ENCODE results near the gene C11orf16. TPM values are rescaled to one million over a fixed set of nuclear protein-coding genes. Genes with fewer than 3 reads are reported as not detected.
"Not testable (repeated sequence)": the region's sequence is repeated elsewhere in the genome, so short reads cannot be mapped to it uniquely, and the experiment has no call there.

C11orf16 gene
- total RNA-seq, 1 donor from 2014 or later: not detected

DNA sequence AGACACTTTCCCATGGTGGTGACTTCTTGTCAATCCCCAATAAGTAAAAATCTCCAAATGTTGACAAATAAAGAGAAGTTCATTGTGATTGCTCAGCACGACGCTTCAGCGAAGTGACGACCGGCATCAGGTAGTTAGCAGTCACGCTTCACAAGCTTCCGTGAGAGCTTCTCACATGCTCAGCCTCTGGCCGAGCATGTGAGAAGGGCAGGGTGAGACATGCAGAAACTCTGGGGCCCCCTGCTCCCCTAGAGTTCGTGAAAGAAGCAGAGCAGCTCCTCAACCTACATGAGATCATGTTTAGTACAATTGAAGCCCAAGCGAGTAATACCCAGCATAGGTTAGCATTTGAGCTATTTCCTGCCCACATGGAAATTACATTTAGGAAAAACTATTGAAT is 4.4 kb upstream of the C11orf16 start:
- no peak overlapping the region for H3K27ac Mint-ChIP-seq (ENCODE audit: unreplicated experiment)
- TF ChIP-seq, protein P1, sequence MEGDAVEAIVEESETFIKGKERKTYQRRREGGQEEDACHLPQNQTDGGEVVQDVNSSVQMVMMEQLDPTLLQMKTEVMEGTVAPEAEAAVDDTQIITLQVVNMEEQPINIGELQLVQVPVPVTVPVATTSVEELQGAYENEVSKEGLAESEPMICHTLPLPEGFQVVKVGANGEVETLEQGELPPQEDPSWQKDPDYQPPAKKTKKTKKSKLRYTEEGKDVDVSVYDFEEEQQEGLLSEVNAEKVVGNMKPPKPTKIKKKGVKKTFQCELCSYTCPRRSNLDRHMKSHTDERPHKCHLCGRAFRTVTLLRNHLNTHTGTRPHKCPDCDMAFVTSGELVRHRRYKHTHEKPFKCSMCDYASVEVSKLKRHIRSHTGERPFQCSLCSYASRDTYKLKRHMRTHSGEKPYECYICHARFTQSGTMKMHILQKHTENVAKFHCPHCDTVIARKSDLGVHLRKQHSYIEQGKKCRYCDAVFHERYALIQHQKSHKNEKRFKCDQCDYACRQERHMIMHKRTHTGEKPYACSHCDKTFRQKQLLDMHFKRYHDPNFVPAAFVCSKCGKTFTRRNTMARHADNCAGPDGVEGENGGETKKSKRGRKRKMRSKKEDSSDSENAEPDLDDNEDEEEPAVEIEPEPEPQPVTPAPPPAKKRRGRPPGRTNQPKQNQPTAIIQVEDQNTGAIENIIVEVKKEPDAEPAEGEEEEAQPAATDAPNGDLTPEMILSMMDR (IDR thresholded peaks at IDR 0.05; ENCODE audit: unreplicated experiment): no peak

DNA sequence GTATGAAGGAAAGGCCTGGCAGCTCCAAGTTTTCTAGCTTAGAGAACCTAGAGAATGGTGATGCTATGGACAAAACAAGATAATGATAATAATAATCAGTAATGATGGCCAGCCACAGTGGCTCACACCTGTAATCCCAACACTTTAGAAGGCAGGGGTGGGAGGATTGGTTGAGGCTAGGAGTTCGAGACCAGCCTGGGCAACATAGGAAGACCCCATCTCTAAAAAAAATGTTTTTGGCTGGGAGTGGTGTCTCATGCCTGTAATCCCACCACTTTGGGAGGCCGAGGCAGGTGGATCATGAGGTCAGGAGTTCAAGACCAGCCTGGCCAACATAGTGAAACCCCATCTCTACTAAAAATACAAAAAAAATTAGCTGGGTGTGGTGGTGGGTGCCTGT is 3.0 kb upstream of the C11orf16 start:
- not testable (repeated sequence) for H3K4me3 Mint-ChIP-seq (ENCODE audit: unreplicated experiment); H3K9me3 Mint-ChIP-seq (ENCODE audit: unreplicated experiment); H3K27ac Mint-ChIP-seq (ENCODE audit: unreplicated experiment); H3K36me3 Mint-ChIP-seq (ENCODE audit: low read depth, unreplicated experiment); DNase-seq (ENCODE audit: low spot score); H3K27me3 Mint-ChIP-seq (ENCODE audit: unreplicated experiment)
- peaks cover 10% of the 10 kb centered on the region for H3K4me1 Mint-ChIP-seq (ENCODE audit: unreplicated experiment)

More for the DNA sequence above, 4.4 kb upstream of the C11orf16 start:
- Mint-ChIP-seq H3K9me3 (ENCODE audit: unreplicated experiment) (no peaks in the 10 kb centered on the region), H3K36me3 (ENCODE audit: low read depth, unreplicated experiment) (no peaks in the 10 kb centered on the region), H3K27me3 (ENCODE audit: unreplicated experiment) (no peaks in the 10 kb centered on the region), H3K4me3 (ENCODE audit: unreplicated experiment) (no peak overlapping the region), H3K4me1 (ENCODE audit: unreplicated experiment) (peaks cover 19% of the 10 kb centered on the region)
- DNase-seq (ENCODE audit: low spot score): no peak

DNA sequence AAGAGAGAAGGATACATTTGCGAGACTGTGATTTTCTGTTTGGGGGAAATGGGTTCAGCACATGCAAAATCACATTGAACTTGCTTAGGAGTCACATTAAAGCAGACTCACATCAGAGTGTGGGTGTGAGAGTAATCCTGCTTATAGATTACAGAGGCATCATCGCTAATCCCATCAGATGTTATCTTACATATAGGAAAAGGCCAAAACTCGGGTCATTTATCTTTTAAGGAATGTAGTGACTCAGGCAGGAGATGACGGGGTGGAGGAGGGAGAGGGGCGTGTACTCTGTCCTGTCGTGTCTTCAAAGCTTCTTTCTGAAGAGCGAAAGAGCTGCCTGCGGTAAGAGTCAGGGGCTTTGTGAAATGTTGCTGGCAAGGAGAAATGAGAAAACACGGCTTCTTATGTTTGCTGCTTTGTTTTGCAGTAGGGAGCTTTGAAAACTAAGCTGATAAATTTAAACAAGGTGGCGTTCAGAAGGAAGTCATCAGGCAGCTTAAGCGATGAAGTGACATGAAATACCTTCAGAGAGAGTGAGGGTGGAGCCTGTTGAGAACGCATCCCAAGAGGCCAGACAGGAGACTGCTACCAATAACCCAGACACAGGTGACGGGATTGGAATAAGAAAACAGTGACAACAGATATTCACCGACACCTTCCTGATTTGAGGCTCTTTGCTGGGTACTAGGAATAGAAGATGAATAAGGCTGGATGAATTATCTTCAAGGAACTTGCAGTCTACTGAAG is 2.2 kb upstream of the C11orf16 start:
- Mint-ChIP-seq H3K27ac (ENCODE audit: unreplicated experiment) (no peak overlapping the region), H3K4me3 (ENCODE audit: unreplicated experiment) (no peak overlapping the region)
- no peak for DNase-seq (ENCODE audit: low spot score)

DNA sequence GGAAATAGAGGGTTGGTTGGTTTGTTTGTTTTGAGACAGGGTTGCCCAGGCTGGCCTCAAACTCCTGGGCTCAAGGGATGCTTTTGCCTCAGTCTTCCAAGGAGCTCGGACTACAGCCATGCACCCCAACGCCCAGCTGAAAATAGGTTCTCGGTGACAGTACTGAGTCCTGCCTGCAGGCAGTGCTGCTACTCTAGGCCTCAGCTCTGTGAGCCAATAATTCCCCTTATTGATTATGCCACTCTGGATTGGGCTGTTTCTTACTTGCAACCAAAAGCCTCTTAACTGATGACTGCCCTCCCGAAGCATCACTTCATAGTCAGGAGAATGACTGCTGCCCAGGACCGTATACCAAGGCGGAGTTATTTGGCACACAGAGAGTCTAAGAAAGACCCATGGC is 1.2 kb upstream of the C11orf16 start:
- Mint-ChIP-seq H3K27ac (ENCODE audit: unreplicated experiment) (no peak overlapping the region), H3K4me3 (ENCODE audit: unreplicated experiment) (no peak overlapping the region), H3K36me3 (ENCODE audit: low read depth, unreplicated experiment) (no peaks in the 10 kb centered on the region), H3K9me3 (ENCODE audit: unreplicated experiment) (no peaks in the 10 kb centered on the region), H3K4me1 (ENCODE audit: unreplicated experiment) (peaks cover 10% of the 10 kb centered on the region), H3K27me3 (ENCODE audit: unreplicated experiment) (peaks cover 1% of the 10 kb centered on the region)
- peak; percentile 18 for DNase-seq (ENCODE audit: low spot score)
- TF ChIP-seq, protein P1 (IDR thresholded peaks at IDR 0.05; ENCODE audit: unreplicated experiment): no peak

More for the DNA sequence above, 2.2 kb upstream of the C11orf16 start:
- no peaks in the 10 kb centered on the region for H3K9me3 Mint-ChIP-seq (ENCODE audit: unreplicated experiment)
- no peaks in the 10 kb centered on the region for H3K36me3 Mint-ChIP-seq (ENCODE audit: low read depth, unreplicated experiment)
- peaks cover 10% of the 10 kb centered on the region for H3K4me1 Mint-ChIP-seq (ENCODE audit: unreplicated experiment)
- TF ChIP-seq, protein P1 (IDR thresholded peaks at IDR 0.05; ENCODE audit: unreplicated experiment): no peak
- no peaks in the 10 kb centered on the region for H3K27me3 Mint-ChIP-seq (ENCODE audit: unreplicated experiment)

DNA sequence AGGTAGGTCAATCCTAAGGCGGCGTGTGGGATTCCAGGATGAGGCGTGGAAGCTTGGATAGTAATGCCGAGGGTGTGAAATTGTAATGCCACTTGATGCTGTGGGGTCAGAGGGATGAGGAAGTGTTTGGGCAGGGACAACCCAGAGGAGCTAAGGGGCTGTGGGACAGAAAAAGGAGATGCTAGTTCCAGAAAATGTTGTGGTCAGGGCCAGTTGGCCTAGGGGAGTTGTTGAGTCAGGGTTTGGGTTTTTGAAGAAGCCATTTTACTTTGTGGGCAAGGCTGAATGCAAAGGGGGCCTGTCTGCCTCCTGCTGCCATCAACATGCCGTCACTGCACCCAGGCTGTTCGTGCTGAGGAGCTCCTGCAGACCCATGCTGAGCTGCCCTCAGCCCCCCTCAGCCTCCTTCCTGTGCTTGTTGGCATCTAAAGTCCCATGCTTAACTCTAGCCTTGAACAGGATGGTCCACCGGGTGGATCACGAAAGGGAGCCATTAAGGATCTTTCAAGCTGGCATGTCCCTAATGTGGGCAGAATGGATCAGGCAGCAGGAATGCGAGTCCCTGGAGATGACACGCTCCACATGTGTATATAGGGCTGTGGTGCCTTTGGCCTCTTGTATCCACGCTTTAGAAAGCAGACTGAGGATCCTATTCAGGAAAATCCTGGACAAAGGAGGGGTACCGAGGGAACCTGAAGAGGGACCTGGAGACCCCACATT is 2.1 kb downstream of the C11orf16 start:
- H3K4me1 Mint-ChIP-seq (ENCODE audit: unreplicated experiment): peaks cover 15% of the 10 kb centered on the region
- no peaks in the 10 kb centered on the region for H3K9me3 Mint-ChIP-seq (ENCODE audit: unreplicated experiment)
- no peak overlapping the region for H3K4me3 Mint-ChIP-seq (ENCODE audit: unreplicated experiment)
- H3K36me3 Mint-ChIP-seq (ENCODE audit: low read depth, unreplicated experiment): no peaks in the 10 kb centered on the region
- H3K27me3 Mint-ChIP-seq (ENCODE audit: unreplicated experiment): peaks cover 1% of the 10 kb centered on the region
- TF ChIP-seq, protein P1 (IDR thresholded peaks at IDR 0.05; ENCODE audit: unreplicated experiment): no peak
- no peak overlapping the region for H3K27ac Mint-ChIP-seq (ENCODE audit: unreplicated experiment)
- DNase-seq (ENCODE audit: low spot score): no peak
